Glutamatergic neuron (in vitro differentiated cells): Measurements from ENCODE around the gene EEF2. TPM values are rescaled to one million over a fixed set of nuclear protein-coding genes. Genes with fewer than 3 reads are reported as not detected.

ENCODE experiments used
- DNase-seq: peaks from one replicate; pipeline ENCODE4 v3.0.0; 2022
- H3K27ac Mint-ChIP-seq: one replicate; pipeline ENCODE4 v1.8.0; 2020; ENCODE audit warnings: mild to moderate bottlenecking, mixed read lengths, inconsistent platforms; ENCODE audit not compliant: unreplicated experiment
- H3K27me3 Mint-ChIP-seq: one replicate; pipeline ENCODE4 v1.8.0; 2020; ENCODE audit warnings: mild to moderate bottlenecking, moderate library complexity, mixed read lengths, inconsistent platforms; ENCODE audit not compliant: unreplicated experiment
- H3K36me3 Mint-ChIP-seq: one replicate; pipeline ENCODE4 v1.8.0; 2020; ENCODE audit warnings: mild to moderate bottlenecking, mixed read lengths, inconsistent platforms; ENCODE audit not compliant: unreplicated experiment
- H3K4me1 Mint-ChIP-seq: one replicate; pipeline ENCODE4 v1.8.0; 2020; ENCODE audit warnings: mild to moderate bottlenecking, low read depth, mixed read lengths, inconsistent platforms; ENCODE audit not compliant: unreplicated experiment
- H3K4me3 Mint-ChIP-seq: one replicate; pipeline ENCODE4 v1.8.0; 2020; ENCODE audit warnings: mild to moderate bottlenecking, mixed read lengths, inconsistent platforms; ENCODE audit not compliant: unreplicated experiment
- H3K9me3 Mint-ChIP-seq: one replicate; pipeline ENCODE4 v1.8.0; 2020; ENCODE audit warnings: mild to moderate bottlenecking, moderate library complexity, mixed read lengths, inconsistent platforms; ENCODE audit not compliant: unreplicated experiment
- microRNA-seq: library from miRNA; unstranded; fragments of <30 nt; microRNA quantifications from one replicate; pipeline ENCODE4, GENCODE V29; 2020; ENCODE audit not compliant: unreplicated experiment
- total RNA-seq: library from RNA; stranded (reverse); fragmentation: NEBNext Ultra II Directional; extraction: Animal tissue kit (Norgen Biotek cat#: 25700); gene quantifications from one replicate; pipeline ENCODE4 v1.2.1, GENCODE V29; 2021; ENCODE audit not compliant: unreplicated experiment
- TF ChIP-seq, protein P1 (sequence below): fragments of 200-600 bp; sonication (generic); IDR thresholded peaks from one replicate; pipeline ENCODE4 v1.5.0; 2021; ENCODE audit not compliant: partially characterized antibody, unreplicated experiment

The EEF2 gene
- total RNA-seq, 1 donor from 2014 or later, result 2,255 TPM

DNA sequence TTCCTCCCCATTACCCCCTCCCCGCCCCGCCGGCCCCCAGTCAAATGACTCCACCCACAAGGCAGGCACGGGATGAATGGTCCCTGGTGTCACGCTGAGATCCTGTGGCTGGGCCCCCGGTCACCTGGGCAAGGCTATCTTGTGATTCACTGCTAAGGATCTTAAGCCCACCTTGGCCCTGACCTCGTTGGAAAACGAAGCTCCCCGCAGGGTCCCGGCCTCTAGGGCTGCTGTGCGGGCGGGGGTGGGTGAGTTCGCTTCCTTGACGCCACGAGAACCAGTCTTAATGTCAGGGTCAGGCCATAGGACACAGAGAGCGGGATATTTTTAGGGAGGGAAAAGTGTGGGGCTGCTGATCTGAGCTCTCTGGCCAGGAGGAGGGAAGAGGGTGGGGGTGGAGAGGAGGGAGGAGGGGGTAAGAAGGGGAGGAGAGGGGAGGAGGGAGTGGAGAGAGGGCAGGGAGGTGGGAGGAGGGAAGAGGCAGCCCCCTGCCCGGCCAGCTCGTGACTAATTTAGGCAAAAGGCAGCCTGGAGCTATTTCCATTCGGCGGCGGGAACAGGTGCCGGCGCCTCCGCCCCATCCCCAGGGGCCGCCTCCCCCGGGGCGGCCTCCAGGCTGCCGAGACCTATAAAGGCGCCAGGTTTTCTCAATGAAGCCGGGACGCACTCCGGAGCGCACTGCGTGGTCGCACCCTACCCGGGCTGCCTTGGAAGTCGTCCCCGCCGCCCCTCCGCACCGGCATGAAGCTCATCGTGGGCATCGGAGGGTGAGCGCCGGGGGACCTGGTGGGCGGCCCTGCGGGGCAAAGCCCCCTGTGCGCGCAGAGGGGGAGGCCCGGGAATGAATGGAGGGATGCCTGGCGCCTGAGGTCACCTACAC lies 52.1 kb downstream of the EEF2 start, which contains the start of gene NMRK2:
NMRK2 (plus strand) TSS at position 139 of the 880 bp plus-strand sequence; CDS start at position 742, 603 bp downstream.
- TF ChIP-seq, protein P1, sequence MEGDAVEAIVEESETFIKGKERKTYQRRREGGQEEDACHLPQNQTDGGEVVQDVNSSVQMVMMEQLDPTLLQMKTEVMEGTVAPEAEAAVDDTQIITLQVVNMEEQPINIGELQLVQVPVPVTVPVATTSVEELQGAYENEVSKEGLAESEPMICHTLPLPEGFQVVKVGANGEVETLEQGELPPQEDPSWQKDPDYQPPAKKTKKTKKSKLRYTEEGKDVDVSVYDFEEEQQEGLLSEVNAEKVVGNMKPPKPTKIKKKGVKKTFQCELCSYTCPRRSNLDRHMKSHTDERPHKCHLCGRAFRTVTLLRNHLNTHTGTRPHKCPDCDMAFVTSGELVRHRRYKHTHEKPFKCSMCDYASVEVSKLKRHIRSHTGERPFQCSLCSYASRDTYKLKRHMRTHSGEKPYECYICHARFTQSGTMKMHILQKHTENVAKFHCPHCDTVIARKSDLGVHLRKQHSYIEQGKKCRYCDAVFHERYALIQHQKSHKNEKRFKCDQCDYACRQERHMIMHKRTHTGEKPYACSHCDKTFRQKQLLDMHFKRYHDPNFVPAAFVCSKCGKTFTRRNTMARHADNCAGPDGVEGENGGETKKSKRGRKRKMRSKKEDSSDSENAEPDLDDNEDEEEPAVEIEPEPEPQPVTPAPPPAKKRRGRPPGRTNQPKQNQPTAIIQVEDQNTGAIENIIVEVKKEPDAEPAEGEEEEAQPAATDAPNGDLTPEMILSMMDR, result no peak
- H3K9me3 Mint-ChIP-seq, result peaks cover 11% of the 10 kb centered on the region
- peaks cover 5% of the 10 kb centered on the region for H3K27me3 Mint-ChIP-seq
- peak; percentile 51 for DNase-seq
- H3K36me3 Mint-ChIP-seq, result no peaks in the 10 kb centered on the region
- peak within 1 kb of the TSS; percentile 42 for H3K4me3 Mint-ChIP-seq
- peak within 1 kb of the TSS; percentile 17 for H3K27ac Mint-ChIP-seq
- no peaks in the 10 kb centered on the region for H3K4me1 Mint-ChIP-seq

- Mint-ChIP-seq H3K36me3 (no peaks in the 10 kb centered on the region), H3K9me3 (peaks cover 11% of the 10 kb centered on the region), H3K4me3 (no peak overlapping the region), H3K4me1 (no peaks in the 10 kb centered on the region), H3K27me3 (peaks cover 14% of the 10 kb centered on the region), H3K27ac (no peak overlapping the region)
- no peak for DNase-seq
- TF ChIP-seq, protein P1, result no peak
Measured at GRCh38 chr19:3931041-3931440, 54.2 kb downstream of the EEF2 start.

Small RNA genes within 50 kb of the gene (microRNA-seq; reads per million reads assigned to microRNA genes)
- gene MIR637, result not detected

Other genes starting within 250 kb of the EEF2 start
- 23.3 TPM for gene APBA3, start 223.8 kb downstream of the EEF2 start, total RNA-seq
- 33.0 TPM for gene MRPL54, start 222.8 kb downstream of the EEF2 start, total RNA-seq
- gene RAX2, start 213.2 kb downstream of the EEF2 start, total RNA-seq, result not detected
- not detected for gene MATK, start 199.1 kb downstream of the EEF2 start, total RNA-seq
- gene ZFR2, start 116.4 kb downstream of the EEF2 start, total RNA-seq, result 8.9 TPM
- 182 TPM for gene ATCAY, start 104.8 kb downstream of the EEF2 start, total RNA-seq
- gene NMRK2, start 52.4 kb downstream of the EEF2 start, total RNA-seq, result 4.0 TPM
- gene DAPK3, start 14.4 kb downstream of the EEF2 start, total RNA-seq, result 221 TPM
- 95.8 TPM for gene PIAS4, start 22.3 kb upstream of the EEF2 start, total RNA-seq
- gene ZBTB7A, start 81.4 kb upstream of the EEF2 start, total RNA-seq, result 21.8 TPM
- gene MAP2K2, start 138.7 kb upstream of the EEF2 start, total RNA-seq, result 148 TPM
- not detected for gene CREB3L3, start 168.2 kb upstream of the EEF2 start, total RNA-seq
- gene SIRT6, start 197.1 kb upstream of the EEF2 start, total RNA-seq, result 48.3 TPM
- 6.1 TPM for gene ANKRD24, start 197.2 kb upstream of the EEF2 start, total RNA-seq
- gene EBI3, start 244.1 kb upstream of the EEF2 start, total RNA-seq, result not detected